Esophagus (tissue), 2 donors: ENCODE data around the gene CAVIN4. TPM values are rescaled to one million over a fixed set of nuclear protein-coding genes. Genes with fewer than 3 reads are reported as not detected.

Experiments
- H3K27ac ChIP-seq, 2 donors: one replicate each; pipeline ENCODE4 v1.5.1; 2013; ENCODE audit warnings: low read depth in 2 of 2, mild to moderate bottlenecking in 2 of 2, inconsistent platforms in 1 of 2, low read length in 1 of 2, moderate library complexity in 1 of 2
- H3K27me3 ChIP-seq, 2 donors: one replicate each; pipeline ENCODE4 v1.6.1; 2013; ENCODE audit warnings: low read length in 2 of 2, control low read depth in 1 of 2, mild to moderate bottlenecking in 1 of 2; ENCODE audit not compliant: insufficient read depth in 2 of 2, control insufficient read depth in 1 of 2
- H3K36me3 ChIP-seq, 2 donors: one replicate each; pipeline ENCODE4 v1.6.1; 2013; ENCODE audit warnings: low read length in 1 of 2; ENCODE audit not compliant: control insufficient read depth in 2 of 2, insufficient read depth in 2 of 2
- H3K4me1 ChIP-seq, 2 donors: one replicate each; pipeline ENCODE4 v1.6.1; 2013; ENCODE audit warnings: low read length in 1 of 2; ENCODE audit not compliant: control insufficient read depth in 2 of 2, insufficient read depth in 2 of 2
- H3K4me3 ChIP-seq, 2 donors: one replicate each; pipeline ENCODE4 v1.5.1; 2013; ENCODE audit warnings: low read length in 2 of 2, mild to moderate bottlenecking in 2 of 2, low read depth in 1 of 2, moderate library complexity in 1 of 2
- H3K9me3 ChIP-seq, 2 donors: one replicate each; pipeline ENCODE4 v1.6.1; 2013; ENCODE audit warnings: mild to moderate bottlenecking in 2 of 2, low read depth in 1 of 2, low read length in 1 of 2, moderate library complexity in 1 of 2; ENCODE audit not compliant: control insufficient read depth in 2 of 2, insufficient read depth in 1 of 2
- WGBS, 2 donors: extraction: QIAGEN DNeasy Blood & Tissue Kit; methylation state at CpG; one replicate each; pipeline ENCODE4 v1.1.7; 2013; 5-methylcytosine and 5-hydroxymethylcytosine counted together
- polyA plus RNA-seq, 2 donors: library from polyadenylated mRNA; stranded (reverse); fragments of 200-250 nt; gene quantifications; one replicate each; pipeline ENCODE4 v1.2.3, GENCODE V29; 2013
- donor health status: healthy with polysubstance abuse.
- donor health status: Bipolar disorder and iron deficiency.

Gene CAVIN4
- polyA plus RNA-seq, 2 donors, result 0.06 to 0.07 TPM

DNA sequence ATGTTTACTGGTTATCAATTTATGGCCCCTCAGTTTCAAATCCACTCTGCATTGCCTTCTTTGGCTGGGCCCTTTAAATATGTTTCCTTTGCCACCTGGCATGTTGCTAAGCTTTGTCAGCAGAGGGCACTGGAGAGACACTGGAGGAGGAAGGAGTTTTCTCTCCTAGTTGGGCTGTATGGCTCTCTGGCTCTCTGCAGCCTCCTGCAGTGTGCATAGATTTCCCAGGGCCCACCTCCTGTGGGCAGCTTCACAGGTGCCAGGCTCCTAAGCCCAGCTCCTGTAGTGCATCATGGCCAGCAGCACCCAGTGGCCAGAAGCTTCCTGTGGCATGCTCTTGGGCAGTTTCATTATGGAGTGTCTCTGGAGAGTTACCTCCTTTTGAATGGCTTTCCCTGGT, 23.3 kb downstream of the CAVIN4 start:
- Histone ChIP-seq H3K4me3 (no peak overlapping the region), H3K4me1 (peaks cover 4% of the 10 kb centered on the region in 2 donors), H3K27me3 (no peaks in the 10 kb centered on the region), H3K36me3 (no peaks in the 10 kb centered on the region), H3K9me3 (no peaks in the 10 kb centered on the region), H3K27ac (no peak overlapping the region)

DNA sequence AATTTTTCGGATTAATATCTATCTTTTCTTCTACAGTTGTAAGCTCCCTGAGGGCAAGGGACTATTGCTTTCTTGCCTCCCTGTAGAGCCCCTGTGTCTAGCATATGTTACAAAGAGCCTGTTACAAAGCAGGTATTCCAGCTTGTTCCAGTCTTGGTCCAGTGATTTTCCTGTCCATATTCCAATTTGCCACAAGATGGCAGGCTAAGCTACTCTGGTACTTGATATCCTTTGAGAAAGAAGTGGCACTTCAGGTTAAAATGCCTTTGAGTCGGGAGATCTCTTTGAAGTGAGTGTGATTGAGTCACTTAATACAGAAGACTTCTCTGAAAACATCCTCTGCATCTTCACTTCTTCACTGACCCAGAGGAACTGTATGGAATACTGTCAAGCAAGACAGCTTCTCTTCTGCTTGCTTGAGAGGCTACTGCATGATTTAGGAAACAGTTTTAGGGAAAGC, 24.5 kb downstream of the CAVIN4 start:
- H3K4me1 ChIP-seq, result peaks cover 4% of the 10 kb centered on the region in 2 donors
- no peaks in the 10 kb centered on the region for H3K36me3 ChIP-seq
- no peak overlapping the region for H3K4me3 ChIP-seq
- no peak overlapping the region for H3K27ac ChIP-seq
- 25 to 34% methylated on average over 2 of the region's 2 CpGs for WGBS, 2 donors
- H3K9me3 ChIP-seq, result no peaks in the 10 kb centered on the region
- no peaks in the 10 kb centered on the region for H3K27me3 ChIP-seq

DNA sequence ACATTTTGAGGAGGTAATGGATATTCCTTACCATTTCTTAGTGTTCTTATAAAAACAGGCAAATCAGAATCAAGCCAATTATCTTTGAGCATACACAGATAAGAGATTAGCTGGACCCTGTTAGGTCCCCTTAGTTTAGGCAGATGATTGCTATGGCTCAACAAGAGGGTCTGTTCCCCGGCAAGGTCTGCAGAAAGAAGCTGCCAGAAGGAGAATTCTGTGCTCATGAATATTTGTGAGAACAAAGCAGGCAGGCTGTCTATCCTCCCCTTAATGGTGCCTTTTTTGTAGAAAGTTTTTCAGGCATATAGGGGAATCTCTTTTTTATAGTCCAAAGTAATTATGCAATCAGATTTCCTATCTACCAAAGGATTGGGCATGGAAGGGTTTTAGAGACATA, 27.5 kb downstream of the CAVIN4 start:
- no peak overlapping the region for H3K27ac ChIP-seq
- H3K27me3 ChIP-seq, result no peaks in the 10 kb centered on the region
- H3K4me1 ChIP-seq, result peaks cover 0 to 4% of the 10 kb centered on the region in 2 donors
- no peaks in the 10 kb centered on the region for H3K9me3 ChIP-seq
- no peaks in the 10 kb centered on the region for H3K36me3 ChIP-seq
- 29 to 42% methylated on average over 1 of the region's 1 CpG for WGBS, 2 donors
- no peak overlapping the region for H3K4me3 ChIP-seq

DNA sequence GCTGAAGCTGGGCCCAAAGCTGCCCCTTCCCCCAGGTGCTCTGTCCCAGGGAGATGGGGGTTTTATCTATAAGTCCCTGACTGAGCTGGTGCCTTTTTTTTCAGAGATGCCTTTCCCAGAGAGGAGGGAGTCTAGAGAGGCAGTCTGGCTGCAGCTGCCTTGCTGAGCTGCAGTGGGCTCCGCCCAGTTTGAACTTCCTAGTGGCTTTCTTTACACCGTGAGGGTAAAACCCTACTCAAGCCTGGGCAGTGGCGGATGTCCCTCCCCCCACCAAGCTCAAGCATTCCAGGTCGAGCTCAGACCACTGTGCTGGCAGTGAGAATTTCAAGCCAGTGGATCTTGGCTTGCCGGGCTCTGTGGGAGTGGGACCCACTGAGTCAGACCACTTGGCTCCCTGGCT, 41.3 kb downstream of the CAVIN4 start:
- Histone ChIP-seq H3K36me3 (no peaks in the 10 kb centered on the region), H3K27me3 (no peaks in the 10 kb centered on the region), H3K9me3 (peaks cover 0 to 3% of the 10 kb centered on the region in 2 donors), H3K27ac (no peak overlapping the region), H3K4me3 (no peak overlapping the region), H3K4me1 (no peaks in the 10 kb centered on the region)
- whole genome bisulfite sequencing, 2 donors, result 62 to 68% methylated on average over 5 of the region's 5 CpGs

DNA sequence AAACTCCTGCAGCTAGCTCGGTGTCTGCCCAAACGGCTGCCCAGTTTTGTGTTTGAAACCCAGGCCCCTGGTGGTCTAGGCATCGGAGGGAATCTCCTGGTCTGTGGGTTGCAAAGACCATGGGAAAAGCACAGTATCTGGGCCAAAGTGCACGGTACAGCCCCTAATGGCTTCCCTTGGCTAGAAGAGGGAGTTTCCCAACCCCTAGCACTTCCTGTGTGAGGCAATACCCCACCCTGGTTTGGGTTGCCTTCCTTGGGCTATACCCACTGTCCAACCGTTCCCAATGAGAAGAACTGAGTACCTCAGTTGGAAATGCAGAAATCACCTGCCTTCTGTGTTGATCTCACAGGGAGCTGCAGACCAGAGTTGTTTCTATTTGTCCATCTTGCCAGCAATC, 41.8 kb downstream of the CAVIN4 start:
- Histone ChIP-seq H3K4me3 (no peak overlapping the region), H3K27ac (no peak overlapping the region), H3K27me3 (no peaks in the 10 kb centered on the region), H3K4me1 (no peaks in the 10 kb centered on the region), H3K9me3 (peaks cover 0 to 3% of the 10 kb centered on the region in 2 donors), H3K36me3 (no peaks in the 10 kb centered on the region)
- WGBS, 2 donors, result 73 to 75% methylated on average over 5 of the region's 5 CpGs

DNA sequence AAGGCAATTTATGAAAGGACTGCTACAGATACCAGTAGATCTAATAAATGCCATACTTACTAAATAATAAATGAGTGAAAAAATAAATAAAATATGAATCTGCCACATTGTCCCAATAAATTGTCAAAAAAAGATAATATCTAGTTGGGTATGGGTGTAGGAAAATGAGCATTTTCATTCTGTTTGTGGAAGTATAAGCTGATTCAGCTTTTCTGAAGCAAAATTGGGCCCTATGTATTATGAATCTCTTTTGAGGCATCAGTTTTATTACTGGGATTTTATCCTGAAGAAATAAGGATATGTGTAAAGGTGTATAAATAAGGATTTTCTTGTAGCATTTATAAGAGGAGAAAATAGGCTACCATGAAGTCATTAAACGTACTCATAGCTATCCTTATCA, 46.1 kb downstream of the CAVIN4 start:
- WGBS, 2 donors, result 83 to 88% methylated on average over 1 of the region's 1 CpG
- Histone ChIP-seq H3K27ac (no peak overlapping the region), H3K9me3 (peaks cover 0 to 3% of the 10 kb centered on the region in 2 donors), H3K4me1 (no peaks in the 10 kb centered on the region), H3K27me3 (no peaks in the 10 kb centered on the region), H3K4me3 (no peak overlapping the region), H3K36me3 (no peaks in the 10 kb centered on the region)

DNA sequence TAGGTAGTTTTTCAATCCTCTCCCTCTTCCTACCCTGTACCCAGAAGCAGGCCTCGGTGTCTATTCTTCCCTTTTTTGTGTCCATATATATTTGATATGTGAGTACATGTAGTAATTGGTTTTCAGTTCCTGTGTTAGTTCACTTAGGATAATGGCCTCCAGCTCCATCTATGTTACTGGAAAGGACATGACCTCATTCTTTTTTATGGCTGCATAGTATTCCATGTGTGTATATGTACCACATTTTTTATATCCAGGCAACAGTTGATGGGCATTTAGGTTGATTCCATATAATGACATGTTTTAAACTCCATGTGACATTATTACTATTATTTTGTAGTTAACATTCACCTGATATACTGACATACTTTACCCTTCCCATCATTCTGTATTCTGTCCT, 49.1 kb downstream of the CAVIN4 start:
- no peaks in the 10 kb centered on the region for H3K4me1 ChIP-seq
- WGBS, 2 donors, result 88 to 91% methylated on average over 1 of the region's 1 CpG
- H3K27me3 ChIP-seq, result no peaks in the 10 kb centered on the region
- no peak overlapping the region for H3K4me3 ChIP-seq
- H3K36me3 ChIP-seq, result no peaks in the 10 kb centered on the region
- no peak overlapping the region for H3K27ac ChIP-seq
- H3K9me3 ChIP-seq, result no peaks in the 10 kb centered on the region

DNA sequence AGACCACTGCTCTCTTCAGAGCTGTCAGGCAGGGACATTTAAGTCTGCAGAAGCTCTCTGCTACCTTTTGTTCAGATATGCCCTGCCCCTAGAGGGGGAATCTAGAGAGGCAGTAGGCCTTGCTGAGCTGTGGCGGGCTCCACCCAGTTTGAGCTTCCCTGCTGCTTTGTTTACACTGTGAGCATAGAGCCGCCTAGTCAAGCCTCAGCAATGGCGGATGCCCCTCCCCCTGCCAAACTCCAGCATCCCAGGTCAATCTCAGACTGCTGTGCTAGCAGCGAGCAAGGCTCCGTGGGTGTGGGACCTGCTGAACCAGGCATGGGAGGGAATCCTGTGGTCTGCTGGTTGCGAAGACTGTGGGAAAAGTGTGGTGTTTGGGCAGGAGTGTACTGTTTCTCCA, 59.9 kb downstream of the CAVIN4 start:
- Histone ChIP-seq H3K9me3 (peaks cover 0 to 2% of the 10 kb centered on the region in 2 donors), H3K4me1 (no peaks in the 10 kb centered on the region), H3K36me3 (no peaks in the 10 kb centered on the region), H3K27me3 (no peaks in the 10 kb centered on the region), H3K27ac (no peak overlapping the region), H3K4me3 (no peak overlapping the region)
- 58 to 61% methylated on average over 6 of the region's 6 CpGs for WGBS, 2 donors

Other genes starting within 250 kb of the CAVIN4 start
- gene TEX10, start 225.1 kb upstream of the CAVIN4 start, polyA plus RNA-seq, result 1 to 10 TPM; 3.1 to 6.9 TPM
- 1 to 10 TPM; 8.5 to 9.1 TPM for gene MSANTD3, start 150.9 kb upstream of the CAVIN4 start, polyA plus RNA-seq
- gene TMEFF1, start 104.9 kb upstream of the CAVIN4 start, polyA plus RNA-seq, result under 1 TPM in 1 of 2 donors, not detected in 1; 0.02 TPM